Measurements from ENCODE around the gene YAP1.

Gene YAP1

DNA sequence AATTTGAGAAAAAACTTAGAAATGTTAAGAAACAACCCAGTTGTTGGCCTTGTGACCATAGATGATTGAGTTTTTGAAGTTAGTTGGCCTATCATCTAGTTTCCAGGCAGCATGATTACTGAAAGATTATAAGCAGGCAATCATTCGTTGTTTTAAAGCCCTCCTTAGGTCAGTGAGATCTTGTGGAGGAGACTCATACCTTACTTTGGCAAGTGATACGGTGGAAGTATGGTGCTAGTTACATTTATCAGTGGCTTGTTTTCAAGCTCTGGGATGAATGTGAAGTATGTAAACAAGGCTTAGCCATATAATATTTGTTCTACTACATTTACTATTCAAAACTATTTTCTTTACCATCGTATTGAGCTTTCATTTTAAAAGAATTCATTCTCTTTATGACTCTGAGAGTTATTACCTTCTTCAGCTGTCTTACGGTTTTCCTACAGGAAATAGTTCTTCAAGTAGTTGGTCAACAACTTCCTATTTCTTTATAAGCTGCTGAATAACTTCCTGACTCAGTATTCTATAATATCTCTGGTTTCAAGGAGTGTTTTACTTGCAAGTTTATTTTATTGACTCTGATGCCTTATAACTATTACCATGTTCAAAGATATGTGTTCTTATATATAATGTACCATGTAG is 7.3 kb downstream of the YAP1 start:
- no peak for DNase-seq (ENCODE audit: low read depth)

DNA sequence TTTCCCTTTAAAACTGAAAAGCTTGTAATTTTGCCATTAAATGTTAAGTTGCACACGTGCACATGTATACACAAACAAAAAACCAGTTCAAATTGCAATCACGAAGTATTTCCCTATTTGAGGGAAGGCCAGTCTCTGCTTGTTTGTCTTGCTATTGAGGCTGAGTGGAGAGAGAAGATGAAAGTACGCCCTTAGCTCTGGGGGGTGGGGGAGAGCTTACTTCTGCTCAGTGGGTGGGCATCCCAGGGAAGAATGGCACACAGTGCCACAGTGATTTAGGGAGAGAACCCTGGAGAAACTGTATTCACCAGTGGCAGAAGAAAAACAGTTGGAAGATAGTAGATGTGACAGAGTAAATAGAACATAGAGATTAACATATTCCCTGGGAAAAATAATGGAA is 8.7 kb downstream of the YAP1 start:
- DNase-seq (ENCODE audit: low read depth) = no peak

DNA sequence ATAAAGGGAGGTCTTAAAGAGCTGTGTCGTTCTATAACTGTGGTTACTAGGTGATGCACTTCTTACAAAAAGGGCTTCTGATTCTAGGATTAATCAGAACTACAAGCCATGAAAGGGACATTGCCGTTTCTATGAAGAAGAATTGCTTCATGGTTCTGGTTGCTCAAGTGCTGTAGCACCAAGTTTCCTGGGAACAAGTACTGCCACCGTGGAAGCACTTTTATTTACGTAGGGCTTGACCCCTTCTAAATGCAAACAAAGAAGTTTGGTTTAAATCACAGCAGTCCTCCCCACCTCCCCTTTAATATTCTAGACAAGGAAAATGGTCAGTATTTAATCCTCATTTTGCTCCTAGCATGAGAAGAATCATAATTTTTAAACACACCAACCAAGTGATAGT is 9.8 kb downstream of the YAP1 start:
- DNase-seq (ENCODE audit: low read depth) = no peak

DNA sequence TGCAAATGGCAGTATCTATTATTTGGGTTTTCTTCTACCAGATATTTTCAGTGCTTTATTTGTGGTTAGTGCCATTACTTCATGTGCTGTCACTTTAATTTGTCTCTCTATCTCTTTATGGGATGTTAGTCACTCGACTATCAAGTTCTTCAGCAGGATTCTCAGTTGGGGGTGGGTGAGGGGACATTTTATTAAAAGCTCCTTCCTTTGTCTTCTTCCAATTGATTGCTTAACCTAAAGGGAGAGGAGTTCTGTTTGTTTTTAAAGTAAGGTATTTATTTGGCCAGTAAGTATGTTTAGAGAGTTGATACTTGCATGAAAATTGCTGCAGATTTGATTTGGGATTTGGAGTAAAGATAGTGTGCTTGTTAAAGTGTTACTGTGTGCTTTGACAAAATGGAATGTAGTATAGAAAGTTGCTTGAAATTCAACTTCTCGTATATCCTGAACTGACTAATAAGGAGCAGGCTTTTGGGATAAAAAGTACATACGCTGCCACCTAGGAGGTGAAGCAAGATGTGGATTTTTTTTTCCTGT is 10.3 kb downstream of the YAP1 start:
- no peak for DNase-seq (ENCODE audit: low read depth)

DNA sequence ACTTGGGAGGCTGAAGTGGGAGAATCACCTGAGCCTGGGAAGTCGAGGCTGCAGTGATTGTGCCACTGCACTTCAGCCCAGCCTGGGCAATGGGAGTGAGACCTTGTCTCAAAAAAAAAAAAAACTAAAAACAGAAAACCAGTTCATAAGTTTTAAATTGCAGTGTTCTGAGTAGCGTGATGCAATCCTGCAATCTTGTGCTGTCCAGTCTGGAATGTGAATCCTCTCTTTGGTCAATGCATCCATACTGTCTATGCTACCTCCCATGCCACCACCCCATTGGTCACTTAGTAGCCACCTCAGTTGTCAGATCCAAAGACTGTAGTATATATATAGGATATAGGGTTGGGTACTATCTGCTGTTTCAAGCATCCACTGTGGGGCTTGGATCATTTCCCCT is 11.1 kb downstream of the YAP1 start:
- no peak for DNase-seq (ENCODE audit: low read depth)

DNA sequence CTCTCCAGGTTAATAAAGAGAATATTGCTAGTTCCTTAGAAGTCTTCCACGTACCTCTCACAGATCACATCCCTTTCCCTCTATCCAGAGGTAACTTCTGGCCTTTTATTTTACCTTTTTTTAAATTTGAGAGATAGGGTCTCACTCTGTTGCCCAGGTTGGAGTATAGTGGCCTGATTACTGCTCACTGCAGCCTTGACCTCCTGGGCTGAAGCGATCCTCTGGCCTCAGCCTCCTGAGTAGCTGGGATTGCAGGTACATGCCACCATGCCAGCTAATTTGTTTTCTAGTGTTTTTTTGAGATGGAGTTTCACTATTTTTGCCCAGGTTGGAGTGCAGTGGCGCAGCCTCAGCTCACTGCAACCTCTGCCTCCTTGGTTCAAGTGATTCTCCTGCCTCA is 24.4 kb downstream of the YAP1 start:
- no peak for DNase-seq (ENCODE audit: low read depth)

DNA sequence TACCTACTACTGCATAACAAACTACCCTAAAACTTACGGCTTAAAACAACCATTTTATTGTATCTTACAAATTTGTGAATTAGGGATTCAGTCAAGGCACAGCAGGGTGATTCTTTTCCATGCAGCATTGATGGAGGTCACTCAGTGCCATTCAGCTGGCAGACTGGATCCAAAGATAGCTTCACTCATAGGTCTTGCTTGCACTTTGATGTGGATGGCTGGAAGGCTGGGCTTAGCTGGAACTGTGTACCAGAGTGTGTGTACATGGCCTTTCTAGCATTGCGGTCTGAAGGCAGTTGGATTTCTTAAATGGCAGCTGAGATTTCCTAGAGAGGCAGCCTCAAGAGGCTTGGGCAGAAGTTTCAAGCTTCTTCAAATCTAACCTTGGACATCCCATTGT is 25.0 kb downstream of the YAP1 start:
- no peak for DNase-seq (ENCODE audit: low read depth)

DNA sequence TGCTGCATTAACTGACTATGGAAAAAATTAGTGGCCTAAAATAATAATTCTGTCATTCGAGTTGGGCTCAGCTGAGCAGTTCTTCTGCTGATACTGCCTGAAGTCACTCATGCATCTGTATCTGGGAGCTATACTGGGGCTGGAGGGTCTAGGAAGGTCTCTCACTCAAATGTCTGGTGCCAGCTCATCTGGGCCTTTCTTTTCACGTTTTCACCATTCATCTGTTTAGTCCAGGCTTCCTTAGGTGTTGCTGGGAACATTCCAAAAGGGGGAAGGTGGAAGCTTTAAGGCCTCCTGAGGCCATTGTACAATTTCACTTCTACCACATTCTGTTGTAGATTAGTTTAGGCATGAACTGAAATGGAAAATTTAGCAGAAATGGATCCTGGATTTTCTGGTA is 28.0 kb downstream of the YAP1 start:
- DNase-seq (ENCODE audit: low read depth) = no peak

DNA sequence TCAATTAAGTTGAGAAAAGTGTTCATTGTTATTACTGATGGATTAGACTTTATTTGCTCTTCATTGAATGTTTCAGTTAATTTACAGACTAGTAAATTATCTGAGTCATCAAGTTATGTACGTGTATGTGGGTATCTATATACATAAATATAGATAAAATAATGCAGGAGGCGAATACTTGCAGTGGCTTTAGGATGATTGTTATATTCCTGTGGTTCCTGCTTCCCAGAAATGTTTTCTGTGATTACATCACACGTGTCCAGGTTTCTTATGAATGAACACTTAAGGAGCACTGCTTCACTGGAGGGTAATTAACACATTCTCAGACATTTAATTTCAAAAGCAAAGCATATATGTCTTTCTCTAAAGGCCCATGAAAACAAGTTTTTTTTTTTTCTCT is 28.4 kb downstream of the YAP1 start:
- DNase-seq (ENCODE audit: low read depth) = no peak

DNA sequence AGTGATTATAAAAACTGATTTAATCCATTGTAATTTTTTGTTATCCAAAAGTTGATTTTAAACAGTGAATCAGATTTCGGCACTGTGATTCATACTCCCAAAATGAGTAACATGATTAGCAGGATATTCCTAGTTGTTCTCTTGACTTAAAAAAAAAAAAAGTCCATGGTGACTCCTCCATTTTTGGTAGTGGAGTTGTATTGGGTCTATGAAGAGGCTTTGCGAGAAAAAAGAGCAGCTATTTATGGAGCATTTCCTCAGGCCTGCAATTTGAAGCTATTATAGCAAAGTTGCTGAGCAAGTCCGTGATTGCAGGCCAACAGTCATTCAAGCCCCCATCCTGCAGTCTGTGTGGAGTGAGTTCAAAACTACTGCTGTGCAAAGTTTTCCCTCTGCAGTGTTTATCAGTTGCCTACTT is 28.8 kb downstream of the YAP1 start:
- peak; percentile 92 for DNase-seq (ENCODE audit: low read depth)

DNA sequence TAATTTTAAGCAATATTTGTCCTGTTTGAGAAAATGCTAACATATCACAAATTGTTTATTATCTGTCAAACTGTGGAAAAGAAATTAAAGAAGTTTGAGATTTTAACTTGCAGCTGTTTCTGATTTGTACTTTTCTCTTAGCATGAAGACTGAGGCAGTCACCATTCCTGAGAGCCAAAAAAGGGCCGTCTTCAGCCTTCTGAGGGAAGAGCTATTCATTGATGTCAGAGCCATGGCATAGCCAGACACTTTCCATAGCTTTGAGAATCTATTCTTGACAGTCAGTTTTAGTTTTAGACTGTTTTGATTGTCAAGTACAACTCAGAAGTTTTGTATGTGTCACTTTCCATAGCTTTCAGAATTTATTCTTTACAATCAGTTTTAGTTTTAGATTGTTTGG is 32.1 kb downstream of the YAP1 start:
- no peak for DNase-seq (ENCODE audit: low read depth)

DNA sequence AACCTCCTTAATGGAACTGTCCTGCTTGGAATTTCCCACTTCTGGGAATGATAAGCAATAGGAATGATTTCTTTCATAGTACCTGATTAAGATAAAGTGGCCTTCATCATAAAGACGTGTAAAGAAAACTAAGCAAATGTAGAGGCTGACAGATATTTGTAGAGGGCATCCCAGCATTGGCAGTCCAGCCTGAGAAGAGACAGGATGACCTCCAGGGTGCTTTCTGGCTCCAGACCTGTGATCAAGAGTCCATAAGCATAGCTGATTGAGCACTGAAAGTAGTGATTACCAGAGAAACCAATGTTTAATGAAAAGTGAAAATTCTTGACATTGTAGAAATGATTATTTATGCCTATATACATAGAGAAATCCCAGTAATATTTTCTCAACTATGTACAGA is 33.6 kb downstream of the YAP1 start:
- DNase-seq (ENCODE audit: low read depth) = no peak

DNA sequence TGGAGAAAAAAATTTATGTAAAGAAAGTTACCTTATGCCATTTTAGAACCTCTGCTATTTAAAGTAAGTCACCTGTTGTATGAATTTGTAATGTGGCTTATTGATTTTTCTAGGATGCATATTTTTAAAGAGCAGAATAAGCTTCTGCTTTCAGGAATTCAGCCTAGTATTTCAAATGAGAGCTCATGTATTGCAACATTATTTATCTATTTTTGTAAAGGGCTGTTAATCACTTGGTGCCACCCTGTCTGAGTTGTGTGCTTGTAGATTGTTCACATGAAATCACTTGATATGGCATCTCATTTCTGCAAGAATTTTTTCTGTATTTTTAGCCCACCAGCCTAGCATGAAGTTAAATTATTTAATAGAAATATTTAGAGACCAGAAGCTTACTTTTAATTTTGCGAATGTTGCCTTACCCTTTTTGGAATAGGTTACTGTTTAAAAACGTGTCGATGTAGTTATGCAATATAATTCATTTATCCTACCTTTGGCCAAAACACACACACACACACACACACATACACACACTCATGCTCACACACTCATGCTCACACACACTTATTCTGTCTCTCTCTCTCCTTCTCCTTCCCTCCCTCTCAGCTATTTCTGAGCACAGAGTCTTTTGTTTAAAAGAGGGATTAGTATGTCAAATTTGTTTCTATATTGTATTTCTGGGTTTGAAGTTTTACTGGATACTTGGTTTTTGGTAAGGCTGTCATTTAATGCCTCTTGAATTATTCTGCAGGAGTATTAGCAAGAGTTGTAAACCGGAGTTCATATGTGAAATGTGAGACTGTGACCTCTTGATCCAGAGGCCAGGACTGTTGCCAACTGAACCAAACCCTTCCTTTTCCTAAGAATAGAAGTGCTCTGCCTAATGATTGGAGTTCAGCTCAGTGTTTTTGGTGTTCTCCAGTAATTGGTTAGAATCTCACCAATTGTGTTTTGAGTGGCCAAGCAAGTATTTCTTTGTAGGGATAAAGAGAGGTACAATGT is 34.4 kb downstream of the YAP1 start:
- peak; percentile 73 for DNase-seq (ENCODE audit: low read depth)

DNA sequence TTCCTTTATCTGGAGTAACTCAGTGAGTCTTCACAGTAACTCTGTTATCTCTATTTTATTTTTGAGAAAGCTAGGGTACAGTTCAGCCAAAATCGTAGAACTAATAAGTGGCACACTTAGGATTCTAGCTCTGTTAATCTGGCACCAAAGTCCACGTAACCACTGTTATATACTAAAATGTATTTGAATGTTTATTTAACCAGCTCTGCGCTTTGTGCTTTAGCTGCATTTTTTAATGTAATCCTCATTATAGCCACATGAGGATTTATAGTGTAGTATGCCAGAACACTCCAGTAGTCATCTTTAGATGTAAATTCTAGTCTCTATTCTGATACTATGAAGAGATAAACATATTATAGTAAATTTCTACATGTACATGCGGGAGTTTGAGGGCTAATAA is 36.8 kb downstream of the YAP1 start:
- no peak for DNase-seq (ENCODE audit: low read depth)

DNA sequence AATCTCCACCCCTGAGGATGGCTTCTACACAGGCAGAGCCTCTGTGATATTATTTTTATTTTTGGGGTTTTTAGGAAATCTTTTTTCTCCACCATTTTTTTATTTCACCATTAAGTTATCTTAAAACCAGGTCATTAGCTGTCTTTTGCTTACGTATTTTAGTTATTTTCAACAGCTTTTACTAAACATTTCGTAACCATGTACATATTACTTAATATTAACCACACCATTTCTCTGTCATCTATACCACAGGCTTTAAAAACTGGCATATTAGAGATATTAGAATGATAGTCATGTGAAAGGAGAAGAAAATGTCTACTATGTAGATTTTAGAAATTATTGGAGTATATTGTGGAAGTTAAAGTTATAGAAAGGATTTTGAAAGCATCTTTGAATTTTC is 37.4 kb downstream of the YAP1 start:
- DNase-seq (ENCODE audit: low read depth) = no peak

DNA sequence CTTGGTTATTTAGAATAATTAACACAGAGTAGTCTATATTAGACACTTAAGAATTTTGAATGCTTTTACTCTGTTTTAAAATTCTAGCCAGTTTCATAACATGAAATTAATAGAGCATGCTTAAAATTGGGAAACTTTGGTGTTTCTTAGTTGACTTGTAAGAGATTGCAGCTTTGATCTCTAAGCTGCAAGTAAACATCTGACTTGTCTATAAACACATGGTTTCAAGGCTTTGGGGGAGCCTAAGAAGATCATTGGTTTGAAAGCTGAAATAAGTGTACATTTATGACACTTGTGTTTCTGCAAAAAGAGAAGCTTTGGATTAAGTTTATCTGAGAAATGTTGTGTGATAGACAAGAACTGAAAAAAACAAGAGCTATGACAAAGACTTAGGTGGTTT is 37.8 kb downstream of the YAP1 start:
- no peak for DNase-seq (ENCODE audit: low read depth)

DNA sequence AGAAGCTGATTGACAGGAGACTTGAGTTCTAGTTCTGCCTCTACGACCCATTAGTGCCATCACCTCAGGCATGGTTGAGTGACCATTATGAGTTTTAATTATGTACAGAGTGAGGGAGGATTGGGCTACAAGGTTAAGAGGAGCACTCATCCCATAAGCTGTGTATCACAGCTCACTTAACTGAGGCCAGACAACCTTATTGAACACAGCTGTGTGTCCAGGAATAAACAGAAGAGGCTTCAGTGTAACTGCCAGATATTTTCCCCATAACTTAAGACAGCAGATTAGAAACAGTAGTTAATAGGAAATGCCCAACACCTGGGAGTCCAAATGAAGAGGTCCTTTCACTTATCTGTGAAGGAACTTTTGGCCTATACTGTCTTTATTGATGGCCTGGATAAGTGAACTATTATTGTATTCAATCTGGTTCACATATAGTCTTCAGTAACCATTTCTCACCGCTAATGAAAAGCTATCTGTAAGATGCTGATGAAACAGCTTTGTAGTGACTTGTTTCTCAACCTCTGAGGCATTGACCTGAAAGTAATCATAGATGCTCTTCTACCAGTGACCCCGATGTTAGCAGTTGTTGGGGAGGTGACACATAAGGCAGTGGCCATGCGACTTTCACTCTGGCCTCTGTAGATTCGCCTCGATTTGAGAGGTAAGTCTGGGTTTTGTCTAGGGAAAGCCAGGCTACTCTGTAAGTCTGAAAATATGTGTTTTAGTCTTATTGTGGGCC is 41.7 kb downstream of the YAP1 start:
- DNase-seq (ENCODE audit: low read depth) = no peak

DNA sequence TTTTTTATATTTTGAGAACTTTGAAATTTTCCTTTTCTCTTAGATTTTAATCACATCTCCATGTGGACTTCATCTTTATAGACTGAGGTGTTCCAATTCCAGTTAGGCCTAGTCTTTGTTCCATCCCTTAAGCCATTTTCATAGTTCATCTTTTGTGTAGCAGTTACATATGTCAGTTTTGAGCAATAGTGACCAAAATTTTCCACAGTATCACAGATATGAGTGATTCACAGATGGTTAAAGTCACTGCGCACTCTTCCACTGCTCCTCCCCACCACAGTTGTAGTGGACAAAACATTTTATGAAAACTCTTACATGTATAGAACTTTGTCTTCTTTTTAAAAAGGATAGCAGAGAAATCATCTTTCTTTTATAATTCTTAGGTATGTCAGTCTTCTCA is 42.8 kb downstream of the YAP1 start:
- no peak for DNase-seq (ENCODE audit: low read depth)

DNA sequence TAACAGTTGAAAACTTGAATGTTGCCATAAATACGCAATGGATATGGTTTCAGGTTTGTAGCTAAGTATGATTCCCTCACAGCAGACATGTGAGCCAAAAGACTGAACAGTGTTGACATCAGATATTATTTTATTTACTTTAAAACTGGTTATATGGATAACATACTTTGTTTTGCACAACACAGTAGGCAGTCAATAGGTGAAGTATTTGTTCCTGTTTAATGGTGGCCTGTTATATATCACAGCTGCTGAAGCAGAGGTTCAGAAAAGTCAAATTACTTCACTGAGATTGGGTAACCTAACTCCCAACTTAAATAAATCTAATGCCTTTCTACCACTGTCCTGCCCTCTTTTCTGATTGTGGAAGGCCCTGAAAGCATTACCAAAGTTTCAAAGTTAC is 44.6 kb downstream of the YAP1 start:
- DNase-seq (ENCODE audit: low read depth) = no peak

DNA sequence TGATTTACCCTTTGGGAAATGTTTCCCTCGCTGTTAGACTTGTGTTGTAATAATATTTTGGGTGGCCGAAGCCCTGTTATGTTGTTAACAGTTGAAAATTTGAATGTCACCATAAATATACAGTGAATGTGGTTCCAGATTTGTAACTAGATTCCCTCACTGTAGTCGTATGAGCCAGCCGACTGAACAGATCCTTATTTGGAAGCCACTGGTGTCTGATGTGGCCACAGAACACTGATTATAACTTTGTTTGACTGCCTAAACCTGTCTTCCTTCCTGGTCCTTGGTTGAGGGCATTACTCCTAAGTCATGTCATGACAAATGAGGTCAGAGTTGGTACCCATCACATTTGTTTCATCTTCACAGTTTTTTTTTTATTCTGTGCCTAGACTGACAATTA is 45.4 kb downstream of the YAP1 start:
- no peak for DNase-seq (ENCODE audit: low read depth)

DNA sequence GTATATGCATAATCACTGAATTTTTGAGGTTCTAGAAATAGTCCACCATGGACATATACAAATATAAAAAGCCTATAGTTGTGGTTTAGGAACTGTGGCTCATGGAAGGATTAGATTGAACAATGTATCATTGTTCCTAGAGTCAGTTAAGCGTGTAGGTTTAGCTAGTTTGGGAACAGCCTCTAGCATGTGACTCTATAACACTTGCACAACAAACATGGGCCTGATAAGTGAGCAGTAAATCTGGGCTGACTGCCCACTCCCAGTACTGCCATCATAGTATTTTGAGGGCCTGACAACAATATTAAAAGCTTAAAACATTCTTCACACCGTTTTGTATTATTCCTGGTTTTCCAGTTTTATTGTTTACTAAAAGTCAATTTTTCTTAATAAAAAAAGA is 47.0 kb downstream of the YAP1 start:
- DNase-seq (ENCODE audit: low read depth) = peak; percentile 44

DNA sequence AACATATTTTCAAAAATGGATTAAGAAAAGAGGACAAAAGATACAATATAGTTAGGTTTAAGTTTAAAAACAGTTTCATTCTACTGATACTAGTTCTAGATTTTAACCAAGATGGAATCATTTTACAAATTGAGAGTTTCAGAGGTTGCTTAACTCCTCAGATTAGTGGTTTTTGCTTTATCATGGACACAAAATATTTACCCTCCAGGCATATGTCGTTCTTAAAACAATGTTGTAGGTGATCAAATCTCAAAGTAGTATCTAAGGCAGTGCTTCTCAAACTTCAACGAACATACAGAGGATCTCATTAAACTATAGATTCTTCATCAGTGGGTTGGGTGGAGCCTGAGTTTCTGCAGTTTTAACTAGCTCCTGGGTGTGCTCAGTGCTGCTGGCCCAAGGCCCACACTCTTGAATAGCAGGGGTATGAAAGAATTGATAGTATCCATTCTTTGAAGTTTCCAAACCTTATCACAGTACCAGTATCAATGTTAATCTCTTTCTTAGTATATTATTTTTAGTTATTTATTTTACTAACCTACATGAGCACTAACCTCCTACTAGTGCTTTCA is 48.0 kb downstream of the YAP1 start:
- no peak for DNase-seq (ENCODE audit: low read depth)

Data from stromal cell of bone marrow (primary cell).